Activated CD4-positive, alpha-beta T cell treated with anti-CD3 and anti-CD28 coated beads, Interleukin-2, amount 50 U/mL, for 48 hours (primary cell): ENCODE data around the gene UPK1A.

Source experiments
- DNase-seq, 2 experiments: peaks; one replicate each; pipeline ENCODE4 v3.0.0-alpha.2; 2020

The UPK1A gene

GRCh38 chr19:35666251-35666913, at the start of gene UPK1A:
UPK1A (plus strand) TSS chr19:35666517; CDS start chr19:35666813, 296 bp downstream.
- no peak for DNase-seq

DNA sequence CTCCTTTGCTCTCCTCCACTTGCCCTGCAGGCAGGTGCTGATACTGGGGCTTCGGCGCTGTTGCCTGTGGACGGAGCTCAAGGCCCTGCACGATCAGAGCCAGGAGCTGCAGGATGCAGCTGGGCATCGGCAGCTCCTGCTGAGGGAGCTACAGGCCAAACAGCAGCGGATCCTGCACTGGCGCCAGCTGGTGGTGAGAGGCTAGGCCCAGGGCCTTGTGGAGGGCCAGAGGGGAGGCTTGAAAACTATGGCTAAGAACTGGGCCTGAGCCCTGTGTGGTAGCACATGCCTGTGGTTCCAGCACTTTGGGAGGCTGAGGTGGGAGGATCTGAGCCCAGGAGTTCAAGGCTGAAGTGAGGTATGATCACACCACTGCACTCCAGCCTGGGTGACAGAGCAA, 47.5 kb upstream of the UPK1A start:
- DNase-seq, result no peak

DNA sequence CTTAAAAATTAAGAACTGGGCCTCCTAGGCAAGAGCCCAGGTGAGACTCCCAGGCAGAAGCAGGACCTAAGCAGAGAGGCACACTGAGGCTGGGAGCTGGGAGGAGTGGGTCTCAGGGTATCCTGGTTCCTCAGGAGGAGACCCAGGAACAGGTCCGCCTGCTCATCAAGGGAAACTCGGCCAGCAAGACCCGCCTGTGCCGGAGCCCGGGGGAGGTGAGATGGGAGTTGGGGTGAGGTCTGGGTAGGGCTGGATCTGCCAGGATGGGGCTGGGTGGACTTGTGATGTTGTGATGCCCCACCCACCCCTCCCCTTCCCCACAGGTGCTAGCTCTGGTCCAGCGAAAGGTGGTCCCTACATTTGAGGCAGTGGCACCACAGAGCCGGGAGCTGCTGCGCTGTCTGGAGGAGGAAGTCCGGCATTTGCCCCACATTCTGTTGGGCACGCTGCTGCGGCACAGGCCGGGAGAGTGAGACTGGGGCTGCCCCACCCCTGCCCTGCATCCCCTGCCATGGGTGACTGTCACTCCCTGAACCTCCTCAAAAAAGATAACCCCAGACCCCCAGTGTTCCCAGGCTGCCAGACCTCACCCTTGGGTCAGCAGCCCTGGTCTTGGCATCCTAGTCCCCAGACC, 46.9 kb upstream of the UPK1A start:
- no peak for DNase-seq

DNA sequence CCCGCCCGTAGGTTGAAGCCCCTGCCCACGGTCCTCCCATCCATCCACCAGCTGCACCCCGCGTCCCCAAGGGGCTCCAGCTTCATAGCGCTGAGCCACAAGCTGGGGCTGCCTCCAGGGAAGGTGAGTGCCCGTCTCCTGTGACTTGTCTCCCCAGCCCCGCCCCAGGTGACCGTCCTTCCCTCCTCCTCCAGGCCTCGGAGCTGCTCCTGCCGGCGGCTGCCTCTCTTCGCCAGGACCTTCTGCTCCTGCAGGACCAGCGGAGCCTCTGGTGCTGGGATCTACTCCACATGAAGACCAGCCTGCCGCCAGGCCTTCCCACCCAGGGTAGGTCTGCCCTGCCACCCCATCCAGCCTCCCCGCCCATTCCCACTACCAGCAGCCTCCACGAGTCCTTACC, 46.3 kb upstream of the UPK1A start:
- no peak for DNase-seq

GRCh38 chr19:35621708-35622107, 44.6 kb upstream of the UPK1A start:
- no peak for DNase-seq

DNA sequence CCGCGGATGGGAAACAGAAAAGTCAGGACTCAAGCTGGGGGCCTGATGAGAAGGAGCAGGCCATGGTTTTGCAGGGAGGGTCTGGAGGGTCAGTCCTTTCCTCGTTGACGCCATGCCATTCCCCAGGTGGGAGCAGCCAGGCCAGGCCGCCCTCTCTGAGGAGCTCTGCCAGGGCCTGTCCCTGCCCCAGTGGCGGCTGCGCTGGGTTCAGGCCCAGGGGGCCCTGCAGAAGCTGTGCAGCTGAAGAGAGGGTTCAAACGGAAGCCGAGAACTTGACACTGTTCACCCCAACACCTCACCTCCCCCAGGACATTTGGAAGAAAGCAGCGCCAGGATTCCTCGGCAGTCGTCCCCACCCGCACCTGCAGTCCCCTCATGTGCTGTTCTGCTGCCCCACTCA, 43.6 kb upstream of the UPK1A start:
- DNase-seq, result no peak

DNA sequence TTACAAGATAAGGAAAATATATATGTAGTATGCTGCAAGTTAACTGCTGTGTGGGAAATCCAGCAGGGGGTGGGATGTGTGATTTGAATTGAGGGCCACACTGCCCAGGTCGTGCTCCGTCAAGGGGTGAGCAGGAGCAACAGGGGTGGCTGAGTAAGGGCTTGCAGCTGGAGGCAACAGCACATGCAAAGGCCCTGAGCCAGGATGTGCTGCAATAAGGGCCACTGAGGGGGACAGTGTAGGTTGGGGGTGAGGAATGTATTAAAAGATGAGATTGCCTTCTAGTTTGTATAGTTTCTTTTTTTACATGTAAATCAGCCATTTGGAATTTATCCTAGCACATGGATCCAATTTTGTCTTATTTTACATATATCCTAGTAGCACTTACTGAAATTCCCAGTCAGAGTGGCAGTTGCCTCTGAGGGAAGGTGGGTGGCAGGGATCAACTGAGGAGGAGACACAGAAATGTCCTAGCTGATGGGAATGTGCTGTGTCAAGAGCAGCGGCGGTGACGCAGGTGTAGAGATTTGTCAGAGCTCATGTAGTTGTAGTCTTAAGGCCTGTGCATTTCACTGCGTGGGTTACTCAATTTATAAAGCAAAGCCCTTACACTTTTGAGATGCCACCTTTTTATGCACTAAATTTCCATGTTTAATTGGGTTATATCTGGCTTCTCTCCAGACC, 42.8 kb upstream of the UPK1A start:
- no peak for DNase-seq

DNA sequence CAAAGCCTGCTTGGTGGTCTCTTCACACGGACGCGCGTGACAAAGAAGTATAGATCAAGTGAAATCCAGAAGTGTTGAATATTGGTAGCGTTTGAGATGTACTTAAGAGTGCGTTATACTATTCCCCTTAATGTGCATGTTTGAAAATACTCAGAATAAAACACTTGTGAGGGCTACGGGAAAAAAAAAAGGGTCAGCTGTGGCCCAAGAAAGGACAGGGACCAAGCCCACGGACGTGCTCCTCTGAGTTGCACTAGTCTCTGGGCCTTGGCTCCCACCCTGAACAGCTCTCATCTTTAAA, 38.1 kb upstream of the UPK1A start:
- DNase-seq, result no peak

GRCh38 chr19:35628565-35629331, 37.6 kb upstream of the UPK1A start, which contains the start of gene RBM42:
RBM42 (plus strand) TSS chr19:35629036; CDS start chr19:35629154, 118 bp downstream.
- peak; percentile 96 to 97 for DNase-seq

DNA sequence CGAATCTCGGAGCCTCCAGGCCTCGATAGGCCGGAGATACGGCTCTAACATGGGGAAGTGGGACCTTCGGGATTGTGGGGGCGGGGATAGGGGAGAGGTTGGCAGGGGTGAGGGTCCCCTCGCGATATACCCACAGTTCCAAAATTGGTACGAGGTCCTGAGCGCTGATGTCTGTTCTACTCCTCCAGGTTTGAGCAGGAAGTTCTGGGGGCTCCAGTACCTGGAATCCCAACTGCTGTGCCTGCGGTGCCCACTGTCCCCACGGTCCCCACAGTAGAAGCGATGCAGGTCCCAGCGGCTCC, 37.0 kb upstream of the UPK1A start:
- DNase-seq, result no peak

GRCh38 chr19:35633727-35634440, 32.4 kb upstream of the UPK1A start:
- no peak for DNase-seq

DNA sequence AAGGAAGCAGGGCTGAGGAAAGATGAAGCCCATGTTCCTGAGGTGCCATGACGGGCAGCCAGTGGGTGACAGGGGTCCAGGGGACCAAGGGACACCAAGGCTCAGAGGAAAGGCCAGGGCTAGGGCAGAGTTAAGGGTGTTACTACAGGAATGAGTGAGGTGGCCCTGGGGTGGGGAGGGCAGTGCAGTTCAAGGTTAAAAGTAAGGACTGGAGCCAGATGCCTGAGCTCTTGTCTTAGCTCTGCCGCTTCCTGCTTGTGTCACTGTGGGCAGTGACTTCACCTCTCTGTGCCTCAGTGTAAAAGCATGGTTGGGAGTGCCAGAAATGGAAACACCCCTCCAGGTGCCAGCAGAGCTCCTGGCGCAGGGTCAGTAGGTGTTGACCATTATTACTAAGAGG, 29.7 kb upstream of the UPK1A start:
- no peak for DNase-seq

DNA sequence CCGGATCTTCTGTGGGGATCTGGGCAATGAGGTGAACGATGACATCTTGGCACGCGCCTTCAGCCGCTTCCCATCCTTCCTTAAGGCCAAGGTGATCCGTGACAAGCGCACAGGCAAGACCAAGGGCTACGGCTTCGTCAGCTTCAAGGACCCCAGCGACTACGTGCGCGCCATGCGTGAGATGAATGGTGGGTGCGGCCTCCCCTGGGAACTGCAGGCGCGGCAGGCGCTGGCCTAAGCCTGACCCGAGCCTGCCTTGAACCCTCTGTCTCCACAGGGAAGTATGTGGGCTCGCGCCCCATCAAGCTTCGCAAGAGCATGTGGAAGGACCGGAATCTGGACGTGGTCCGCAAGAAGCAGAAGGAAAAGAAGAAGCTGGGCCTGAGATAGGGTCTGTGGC, 29.2 kb upstream of the UPK1A start:
- DNase-seq, result no peak

- DNase-seq, result no peak
Measured at GRCh38 chr19:35639321-35639639, 27.0 kb upstream of the UPK1A start.

- DNase-seq, result no peak
Measured at GRCh38 chr19:35639863-35640262, 26.5 kb upstream of the UPK1A start.

DNA sequence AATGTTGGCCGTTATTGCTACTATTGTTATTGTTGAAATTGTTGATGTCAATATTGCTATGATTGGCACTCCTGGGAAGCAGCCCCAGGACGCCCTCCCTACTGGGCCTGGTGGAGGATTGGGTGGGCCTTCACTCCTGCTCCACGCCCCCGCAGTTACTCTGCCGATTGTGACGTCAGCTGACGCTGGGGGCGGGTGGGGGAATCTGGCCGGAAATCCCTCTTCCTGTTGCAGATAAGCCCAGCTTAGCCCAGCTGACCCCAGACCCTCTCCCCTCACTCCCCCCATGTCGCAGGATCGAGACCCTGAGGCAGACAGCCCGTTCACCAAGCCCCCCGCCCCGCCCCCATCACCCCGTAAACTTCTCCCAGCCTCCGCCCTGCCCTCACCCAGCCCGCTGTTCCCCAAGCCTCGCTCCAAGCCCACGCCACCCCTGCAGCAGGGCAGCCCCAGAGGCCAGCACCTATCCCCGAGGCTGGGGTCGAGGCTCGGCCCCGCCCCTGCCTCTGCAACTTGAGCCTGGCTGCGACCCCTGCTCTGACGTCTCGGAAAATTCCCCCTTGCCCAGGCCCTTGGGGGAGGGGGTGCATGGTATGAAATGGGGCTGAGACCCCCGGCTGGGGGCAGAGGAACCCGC, 24.7 kb upstream of the UPK1A start, which contains the start of gene ETV2:
ETV2 (plus strand) TSS at position 231 of the 637 bp plus-strand sequence. CDS start 716 bp downstream, outside the sequence.
- DNase-seq, result peak; percentile 37 to 47

- no peak for DNase-seq
Measured at GRCh38 chr19:35642312-35642711, 24.0 kb upstream of the UPK1A start.

DNA sequence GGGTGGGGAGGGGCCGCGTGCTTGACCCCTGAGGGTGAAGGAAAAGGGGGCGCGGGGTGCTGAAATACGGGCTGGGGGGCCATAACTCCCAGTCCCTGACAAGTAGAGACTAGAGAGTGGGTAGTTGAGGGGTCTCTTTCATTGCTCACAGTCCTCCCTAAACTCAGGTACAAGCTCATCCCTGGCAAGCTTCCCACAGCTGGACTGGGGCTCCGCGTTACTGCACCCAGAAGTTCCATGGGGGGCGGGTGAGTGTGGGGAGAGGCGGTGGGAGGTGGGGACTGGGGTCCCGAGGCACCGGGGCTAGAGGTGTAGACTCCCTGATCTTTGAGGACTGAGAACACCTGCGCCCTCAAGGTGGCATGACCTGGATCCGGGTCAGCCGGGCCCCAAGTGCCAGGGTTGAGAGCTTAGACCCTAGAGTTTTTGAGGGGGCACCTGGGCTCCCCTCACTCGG, 23.5 kb upstream of the UPK1A start:
- DNase-seq, result no peak

- DNase-seq, result peak; percentile 83 to 85
Measured at GRCh38 chr19:35643255-35644205, 22.8 kb upstream of the UPK1A start.

- peak; percentile 98 for DNase-seq
Measured at GRCh38 chr19:35644206-35644986, 21.9 kb upstream of the UPK1A start.
